Astrocyte (in vitro differentiated cells and primary cell): ENCODE data around the gene CPOX.
"Not testable (repeated sequence)": the region's sequence is repeated elsewhere in the genome, so short reads cannot be mapped to it uniquely, and the experiment has no call there.

ENCODE experiments used
- EZH2 ChIP-seq: IDR thresholded peaks from 2 replicates; pipeline ENCODE4 v1.6.1; 2012; ENCODE audit warnings: mild to moderate bottlenecking, low read length, inconsistent platforms; ENCODE audit not compliant: insufficient read depth
- TF ChIP-seq, protein P1 (sequence below): IDR thresholded peaks from 2 replicates; pipeline ENCODE4 v1.5.1; 2011; ENCODE audit warnings: low read depth, mild to moderate bottlenecking, inconsistent platforms, low read length, moderate library complexity; ENCODE audit not compliant: insufficient read depth

DNA sequence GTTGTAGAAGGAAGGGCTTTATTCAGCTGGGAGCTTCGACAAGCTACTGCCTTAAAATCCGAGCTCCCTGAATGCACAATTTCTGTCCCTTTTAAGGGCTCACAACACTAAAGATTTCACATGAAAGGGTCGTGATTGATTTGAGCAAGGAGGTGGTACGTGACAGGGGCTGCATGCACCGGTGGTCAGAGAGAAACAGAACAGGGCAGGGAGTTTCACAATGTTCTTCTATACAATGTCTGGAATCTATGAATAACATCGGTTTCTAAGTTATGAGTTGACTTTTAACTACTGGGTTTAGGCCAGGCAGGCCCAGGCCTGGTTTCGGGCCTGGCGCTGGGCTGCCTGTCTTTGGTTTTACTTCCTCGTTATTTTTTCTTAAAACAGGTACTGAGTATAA, 49.4 kb upstream of the CPOX start:
- TF ChIP-seq, protein P1, sequence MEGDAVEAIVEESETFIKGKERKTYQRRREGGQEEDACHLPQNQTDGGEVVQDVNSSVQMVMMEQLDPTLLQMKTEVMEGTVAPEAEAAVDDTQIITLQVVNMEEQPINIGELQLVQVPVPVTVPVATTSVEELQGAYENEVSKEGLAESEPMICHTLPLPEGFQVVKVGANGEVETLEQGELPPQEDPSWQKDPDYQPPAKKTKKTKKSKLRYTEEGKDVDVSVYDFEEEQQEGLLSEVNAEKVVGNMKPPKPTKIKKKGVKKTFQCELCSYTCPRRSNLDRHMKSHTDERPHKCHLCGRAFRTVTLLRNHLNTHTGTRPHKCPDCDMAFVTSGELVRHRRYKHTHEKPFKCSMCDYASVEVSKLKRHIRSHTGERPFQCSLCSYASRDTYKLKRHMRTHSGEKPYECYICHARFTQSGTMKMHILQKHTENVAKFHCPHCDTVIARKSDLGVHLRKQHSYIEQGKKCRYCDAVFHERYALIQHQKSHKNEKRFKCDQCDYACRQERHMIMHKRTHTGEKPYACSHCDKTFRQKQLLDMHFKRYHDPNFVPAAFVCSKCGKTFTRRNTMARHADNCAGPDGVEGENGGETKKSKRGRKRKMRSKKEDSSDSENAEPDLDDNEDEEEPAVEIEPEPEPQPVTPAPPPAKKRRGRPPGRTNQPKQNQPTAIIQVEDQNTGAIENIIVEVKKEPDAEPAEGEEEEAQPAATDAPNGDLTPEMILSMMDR, result not testable (repeated sequence)
- not testable (repeated sequence) for TF ChIP-seq EZH2
